Fibroblast of lung (primary cell): Measurements from ENCODE around the gene RNF175. TPM values are rescaled to one million over a fixed set of nuclear protein-coding genes. Genes with fewer than 3 reads are reported as not detected.

Experiments
- DNase-seq, 2 donors: peaks; one replicate each; pipeline versions ENCODE4 v3.0.0 to v3.0.0-alpha.2; 2010; ENCODE audit warnings: low read depth in 2 of 2
- H2AFZ ChIP-seq: 2 replicates; pipeline ENCODE4 v1.5.1; 2012; ENCODE audit warnings: low read length, control low read depth, inconsistent platforms
- H3K27ac ChIP-seq: 2 replicates; pipeline ENCODE4 v1.5.1; 2011; ENCODE audit warnings: low read length, control low read depth; ENCODE audit not compliant: insufficient read depth
- H3K27me3 ChIP-seq: 2 replicates; pipeline ENCODE4 v1.5.1; 2011; ENCODE audit warnings: mild to moderate bottlenecking, low read length; ENCODE audit not compliant: control insufficient read depth, insufficient read depth
- H3K36me3 ChIP-seq: 2 replicates; pipeline ENCODE4 v1.5.1; 2011; ENCODE audit warnings: low read length; ENCODE audit not compliant: control insufficient read depth, insufficient read depth
- H3K4me1 ChIP-seq: 2 replicates; pipeline ENCODE4 v1.5.1; 2011; ENCODE audit warnings: low read length; ENCODE audit not compliant: control insufficient read depth, insufficient read depth; ENCODE audit errors: extremely low read depth
- H3K4me2 ChIP-seq: 2 replicates; pipeline ENCODE4 v1.5.1; 2011; ENCODE audit warnings: low read length, control low read depth; ENCODE audit not compliant: insufficient read depth; ENCODE audit errors: extremely low read depth
- H3K4me3 ChIP-seq, 4 experiments: fragments of 200-600 bp in 1 of 4; sonication (generic) in 1 of 4; replicated peaks in 1 of 4; 2 replicates each; pipeline ENCODE4 v1.5.1; 2011 to 2016; ENCODE audit warnings: low read length in 4 of 4, low read depth in 3 of 4, mild to moderate bottlenecking in 3 of 4, control low read depth in 2 of 4, inconsistent platforms in 1 of 4, mixed read lengths in 1 of 4; ENCODE audit not compliant: insufficient read depth in 1 of 4; ENCODE audit errors: control extremely low read depth in 1 of 4
- H3K79me2 ChIP-seq: 2 replicates; pipeline ENCODE4 v1.5.1; 2012; ENCODE audit warnings: mild to moderate bottlenecking, low read length, inconsistent platforms; ENCODE audit not compliant: control insufficient read depth, insufficient read depth
- H3K9ac ChIP-seq: 2 replicates; pipeline ENCODE4 v1.5.1; 2011; ENCODE audit warnings: mild to moderate bottlenecking, low read length, control low read depth; ENCODE audit not compliant: insufficient read depth
- H3K9me3 ChIP-seq: 2 replicates; pipeline ENCODE4 v1.5.1; 2012; ENCODE audit warnings: low read depth, low read length; ENCODE audit not compliant: control insufficient read depth, insufficient read depth
- H4K20me1 ChIP-seq: 2 replicates; pipeline ENCODE4 v1.5.1; 2011; ENCODE audit warnings: low read length; ENCODE audit not compliant: control insufficient read depth, insufficient read depth; ENCODE audit errors: extremely low read depth
- EZH2 ChIP-seq: IDR thresholded peaks from 2 replicates; pipeline ENCODE4 v1.5.1; 2012; ENCODE audit warnings: low read length, control low read depth, mild to moderate bottlenecking; ENCODE audit errors: missing control alignments
- polyA plus RNA-seq, 2 donors: library from polyadenylated mRNA; depleted of rRNA in 1 of 2; stranded (reverse) in 1 of 2; unstranded in 1 of 2; fragments of >200 nt; gene quantifications; 2 replicates each; pipeline ENCODE4 v1.2.1, GENCODE V29; 2011 to 2012; ENCODE audit warnings: missing spikeins in 1 of 2
- total RNA-seq: library from RNA; depleted of rRNA; stranded (reverse); fragments of >200 nt; gene quantifications from 2 replicates; pipeline ENCODE4 v1.2.1, GENCODE V29; 2014
- TF ChIP-seq, protein P1 (sequence below), 2 donors: IDR thresholded peaks in 1 of 2; conservative IDR thresholded peaks in 1 of 2; 1 replicate in 1 of 2; 2 replicates in 1 of 2; pipeline ENCODE4 v1.5.1; 2011 to 2012; ENCODE audit warnings: low read length in 2 of 2, control low read depth in 1 of 2, inconsistent platforms in 1 of 2, low read depth in 1 of 2, mild to moderate bottlenecking in 1 of 2

Gene RNF175
- total and polyA plus RNA-seq, 2 donors (not counting 1 experiment from before 2014, with no cell fraction given): not detected

DNA sequence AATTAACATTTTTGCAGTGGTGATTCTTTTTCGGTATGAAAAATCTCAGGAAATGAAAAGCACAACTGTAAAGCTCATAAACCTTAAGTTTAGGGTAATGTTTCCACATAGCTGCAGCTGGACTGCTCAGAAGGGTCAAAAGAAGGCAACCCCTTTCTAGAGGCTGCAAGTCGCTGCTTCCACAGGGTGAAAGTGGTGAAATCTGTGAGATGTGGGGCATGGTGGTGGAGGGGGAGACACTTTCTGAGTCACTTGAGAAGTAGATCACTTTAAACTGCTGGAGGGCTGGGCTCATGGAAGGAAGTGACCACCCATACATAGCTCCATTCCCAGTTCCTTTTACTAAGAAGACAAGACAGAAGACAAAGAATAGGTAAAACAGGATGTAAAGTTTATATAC, 20.4 kb upstream of the RNF175 start:
- no peaks in the 10 kb centered on the region for H3K36me3 ChIP-seq
- no peaks in the 10 kb centered on the region for H3K9me3 ChIP-seq
- H3K4me1 ChIP-seq: no peaks in the 10 kb centered on the region
- no peak overlapping the region for H2AFZ ChIP-seq
- no peak overlapping the region for H3K27ac ChIP-seq
- no peak for DNase-seq
- H3K79me2 ChIP-seq: no peaks in the 10 kb centered on the region
- TF ChIP-seq EZH2: no peak
- TF ChIP-seq, protein P1, sequence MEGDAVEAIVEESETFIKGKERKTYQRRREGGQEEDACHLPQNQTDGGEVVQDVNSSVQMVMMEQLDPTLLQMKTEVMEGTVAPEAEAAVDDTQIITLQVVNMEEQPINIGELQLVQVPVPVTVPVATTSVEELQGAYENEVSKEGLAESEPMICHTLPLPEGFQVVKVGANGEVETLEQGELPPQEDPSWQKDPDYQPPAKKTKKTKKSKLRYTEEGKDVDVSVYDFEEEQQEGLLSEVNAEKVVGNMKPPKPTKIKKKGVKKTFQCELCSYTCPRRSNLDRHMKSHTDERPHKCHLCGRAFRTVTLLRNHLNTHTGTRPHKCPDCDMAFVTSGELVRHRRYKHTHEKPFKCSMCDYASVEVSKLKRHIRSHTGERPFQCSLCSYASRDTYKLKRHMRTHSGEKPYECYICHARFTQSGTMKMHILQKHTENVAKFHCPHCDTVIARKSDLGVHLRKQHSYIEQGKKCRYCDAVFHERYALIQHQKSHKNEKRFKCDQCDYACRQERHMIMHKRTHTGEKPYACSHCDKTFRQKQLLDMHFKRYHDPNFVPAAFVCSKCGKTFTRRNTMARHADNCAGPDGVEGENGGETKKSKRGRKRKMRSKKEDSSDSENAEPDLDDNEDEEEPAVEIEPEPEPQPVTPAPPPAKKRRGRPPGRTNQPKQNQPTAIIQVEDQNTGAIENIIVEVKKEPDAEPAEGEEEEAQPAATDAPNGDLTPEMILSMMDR (conservative IDR thresholded peaks at IDR 0.05 in 1 of 2, IDR thresholded peaks at IDR 0.05 in 1 of 2; ENCODE audit: low read depth in 1 of 2, low read length in 2 of 2): no peak
- H4K20me1 ChIP-seq: no peaks in the 10 kb centered on the region
- no peaks in the 10 kb centered on the region for H3K27me3 ChIP-seq
- H3K9ac ChIP-seq: no peak overlapping the region
- no peak overlapping the region for H3K4me2 ChIP-seq
- H3K4me3 ChIP-seq: no peak overlapping the region

DNA sequence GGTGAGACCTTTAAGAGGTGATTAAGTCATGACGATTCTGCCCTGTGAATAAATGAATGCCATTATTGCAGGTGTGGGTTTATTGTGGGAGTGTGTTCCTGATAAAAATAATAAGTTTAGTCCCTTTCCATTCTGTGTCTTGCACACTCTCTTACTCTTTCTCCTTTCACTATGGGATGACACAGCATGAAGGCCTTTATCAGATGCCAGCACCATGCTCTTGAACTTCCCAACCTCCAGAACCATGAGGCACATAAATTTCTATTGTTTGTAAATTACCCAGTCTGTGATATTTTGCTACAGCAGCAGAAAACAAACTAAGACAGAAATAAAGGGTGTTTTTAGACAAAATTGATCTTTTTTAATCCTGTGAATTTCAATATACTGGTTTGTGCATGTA, 18.6 kb upstream of the RNF175 start:
- DNase-seq: no peak
- no peak overlapping the region for H3K9ac ChIP-seq
- H3K4me3 ChIP-seq: no peak overlapping the region
- H3K79me2 ChIP-seq: no peaks in the 10 kb centered on the region
- H2AFZ ChIP-seq: no peak overlapping the region
- H3K4me1 ChIP-seq: no peaks in the 10 kb centered on the region
- H3K27me3 ChIP-seq: no peaks in the 10 kb centered on the region
- H3K4me2 ChIP-seq: no peak overlapping the region
- H3K27ac ChIP-seq: no peak overlapping the region
- TF ChIP-seq EZH2: no peak
- TF ChIP-seq, protein P1 (conservative IDR thresholded peaks at IDR 0.05 in 1 of 2, IDR thresholded peaks at IDR 0.05 in 1 of 2; ENCODE audit: low read depth in 1 of 2, low read length in 2 of 2): no peak
- no peaks in the 10 kb centered on the region for H3K9me3 ChIP-seq
- no peaks in the 10 kb centered on the region for H4K20me1 ChIP-seq
- H3K36me3 ChIP-seq: no peaks in the 10 kb centered on the region

DNA sequence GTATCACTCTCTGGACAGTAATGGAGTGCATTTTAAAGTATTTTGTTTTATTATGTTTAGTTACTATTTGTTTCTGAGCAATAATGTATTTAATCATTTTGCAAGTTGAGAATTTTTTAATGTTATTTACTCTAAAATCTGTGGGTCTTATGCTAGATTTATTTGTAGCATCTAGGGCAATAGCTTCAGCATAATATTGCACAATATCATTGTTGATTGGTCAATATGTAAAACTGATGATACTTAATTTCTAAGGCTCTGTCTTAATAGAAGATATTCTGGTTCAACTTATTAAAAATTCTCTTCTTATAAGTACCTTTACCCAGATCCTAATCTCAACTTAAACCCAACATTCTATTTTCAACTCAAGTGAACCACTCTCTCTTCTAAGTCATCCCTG, 17.6 kb upstream of the RNF175 start:
- DNase-seq: no peak

More for the DNA sequence above, 17.6 kb upstream of the RNF175 start:
- H3K36me3 ChIP-seq: no peaks in the 10 kb centered on the region
- no peak for TF ChIP-seq EZH2
- TF ChIP-seq, protein P1 (conservative IDR thresholded peaks at IDR 0.05 in 1 of 2, IDR thresholded peaks at IDR 0.05 in 1 of 2; ENCODE audit: low read depth in 1 of 2, low read length in 2 of 2): no peak
- H3K4me1 ChIP-seq: no peaks in the 10 kb centered on the region
- H2AFZ ChIP-seq: no peak overlapping the region
- H4K20me1 ChIP-seq: no peaks in the 10 kb centered on the region
- no peak overlapping the region for H3K9ac ChIP-seq
- H3K4me2 ChIP-seq: no peak overlapping the region
- no peak overlapping the region for H3K4me3 ChIP-seq
- no peaks in the 10 kb centered on the region for H3K27me3 ChIP-seq
- H3K79me2 ChIP-seq: no peaks in the 10 kb centered on the region
- H3K9me3 ChIP-seq: no peaks in the 10 kb centered on the region
- H3K27ac ChIP-seq: no peak overlapping the region
